WTC11 (cell line): Measurements from ENCODE around the gene ZNF467. TPM values are rescaled to one million over a fixed set of nuclear protein-coding genes. Genes with fewer than 3 reads are reported as not detected.

Experiments
- ATAC-seq: fragments of 200-7000 bp; cut with Tn5 transposase; 2 replicates; pipeline ENCODE4 v1.10.0; 2021; ENCODE audit warnings: mild to moderate bottlenecking, moderate library complexity
- CTCF ChIA-PET: fragments of 300-600 bp; sonication (Branson Sonifier 250); formaldehyde crosslinking; loops from one replicate; lab custom pipeline; 2021; ENCODE audit warnings: antibody characterized with exemption; lab: Charles Lee
- POLR2A ChIA-PET: fragments of 350-600 bp; sonication (Branson Sonifier 250); formaldehyde crosslinking; loops from one replicate; lab custom pipeline; 2021; ENCODE audit warnings: antibody characterized with exemption; lab: Charles Lee
- DNase-seq: peaks from one replicate; pipeline ENCODE4 v3.0.0; 2021; ENCODE audit warnings: low spot score
- H3K27ac Mint-ChIP-seq: 2 replicates; pipeline ENCODE4 v1.8.0; 2021; ENCODE audit warnings: mixed read lengths
- H3K27me3 Mint-ChIP-seq: 2 replicates; pipeline ENCODE4 v1.8.0; 2021; ENCODE audit warnings: low read depth, mild to moderate bottlenecking, moderate library complexity, mixed read lengths
- H3K36me3 Mint-ChIP-seq: 2 replicates; pipeline ENCODE4 v1.8.0; 2021; ENCODE audit warnings: mixed read lengths
- H3K4me1 Mint-ChIP-seq: 2 replicates; pipeline ENCODE4 v1.8.0; 2022; ENCODE audit warnings: mixed read lengths
- H3K4me3 Mint-ChIP-seq: 2 replicates; pipeline ENCODE4 v1.8.0; 2021; ENCODE audit warnings: mild to moderate bottlenecking, moderate library complexity, mixed read lengths
- H3K9me3 Mint-ChIP-seq: 2 replicates; pipeline ENCODE4 v1.8.0; 2021; ENCODE audit warnings: mixed read lengths
- ATF3 ChIP-seq: sonication (generic); formaldehyde crosslinking; conservative IDR thresholded peaks from 2 replicates; pipeline ENCODE4 v1.8.1; 2022; ENCODE audit warnings: mild to moderate bottlenecking, missing genetic modification reagents
- ATF6 ChIP-seq: sonication (generic); formaldehyde crosslinking; IDR thresholded peaks from 2 replicates; pipeline ENCODE4 v1.8.1; 2023; ENCODE audit warnings: mild to moderate bottlenecking, missing genetic modification reagents
- CREB1 ChIP-seq: sonication (generic); formaldehyde crosslinking; IDR thresholded peaks from 2 replicates; pipeline ENCODE4 v1.8.0; 2023; ENCODE audit warnings: mild to moderate bottlenecking, missing genetic modification reagents
- E2F4 ChIP-seq: sonication (generic); formaldehyde crosslinking; IDR thresholded peaks from 2 replicates; pipeline ENCODE4 v1.8.1; 2022; ENCODE audit warnings: low read depth, mild to moderate bottlenecking, moderate library complexity, missing genetic modification reagents, borderline replicate concordance
- GTF2I ChIP-seq: fragments of 250-450 bp; sonication (Bioruptor Pico); conservative IDR thresholded peaks from 2 replicates; pipeline ENCODE4 v1.4.0; 2021; ENCODE audit warnings: mild to moderate bottlenecking
- IRF2 ChIP-seq: sonication (generic); formaldehyde crosslinking; IDR thresholded peaks from 2 replicates; pipeline ENCODE4 v1.8.0; 2022; ENCODE audit warnings: low read depth, missing genetic modification reagents, borderline replicate concordance
- JUN ChIP-seq: sonication (generic); formaldehyde crosslinking; IDR thresholded peaks from 2 replicates; pipeline ENCODE4 v1.8.0; 2023; ENCODE audit warnings: mild to moderate bottlenecking, missing genetic modification reagents
- KAT7 ChIP-seq: sonication (generic); formaldehyde crosslinking; IDR thresholded peaks from 2 replicates; pipeline ENCODE4 v1.8.1; 2023; ENCODE audit warnings: missing genetic modification reagents, mild to moderate bottlenecking, borderline replicate concordance
- NFE2L1 ChIP-seq: sonication (generic); formaldehyde crosslinking; IDR thresholded peaks from 2 replicates; pipeline ENCODE4 v1.8.1; 2023; ENCODE audit warnings: missing genetic modification reagents
- RORB ChIP-seq: fragments of 250-450 bp; sonication (Bioruptor Pico); IDR thresholded peaks from 2 replicates; pipeline ENCODE4 v1.9.0; 2021; ENCODE audit warnings: mild to moderate bottlenecking
- USF2 ChIP-seq: sonication (generic); formaldehyde crosslinking; IDR thresholded peaks from 2 replicates; pipeline ENCODE4 v1.8.1; 2023; ENCODE audit warnings: mild to moderate bottlenecking, missing genetic modification reagents, moderate library complexity
- ZNF232 ChIP-seq: sonication (generic); formaldehyde crosslinking; IDR thresholded peaks from 2 replicates; pipeline ENCODE4 v1.8.0; 2022; ENCODE audit warnings: mild to moderate bottlenecking, missing genetic modification reagents
- ZNF281 ChIP-seq: sonication (generic); formaldehyde crosslinking; IDR thresholded peaks from 2 replicates; pipeline ENCODE4 v1.8.0; 2023; ENCODE audit warnings: mild to moderate bottlenecking, missing genetic modification reagents
- ZNF532 ChIP-seq: fragments of 250-450 bp; sonication (Bioruptor Pico); IDR thresholded peaks from 2 replicates; pipeline ENCODE4 v1.9.0; 2021; ENCODE audit warnings: mild to moderate bottlenecking, borderline replicate concordance
- total RNA-seq: library from RNA; stranded (reverse); gene quantifications from 3 replicates; pipeline ENCODE4 v1.2.3, GENCODE V29; 2021

The ZNF467 gene
- total RNA-seq, 1 experiment from 2014 or later: 0.70 TPM

GRCh38 chr7:149790146-149790548 is 16.8 kb upstream of the ZNF467 start (continued):
- no peak; the same call in 1 of the 2 replicates for TF ChIP-seq E2F4 (CRISPR knock-in tag)
- TF ChIP-seq ATF6: no peak
- no peak for TF ChIP-seq ATF3 (CRISPR knock-in tag)
- TF ChIP-seq KAT7: no peak
- TF ChIP-seq ZNF232: no peak
- TF ChIP-seq CREB1: no peak
- TF ChIP-seq, all 79 proteins: peak for 10

- peaks cover 47% of the 10 kb centered on the region for H3K27me3 Mint-ChIP-seq
- no peak for TF ChIP-seq ZNF532
- no peak for TF ChIP-seq RORB (CRISPR knock-in tag)
- no peak for TF ChIP-seq GTF2I (CRISPR knock-in tag)
- no peak for TF ChIP-seq JUN
- TF ChIP-seq ZNF281: no peak
- TF ChIP-seq NFE2L1 (CRISPR knock-in tag): no peak
- DNase-seq (no peak), ATAC-seq (no peak)
- no peaks in the 10 kb centered on the region for H3K9me3 Mint-ChIP-seq
- no peak overlapping the region for H3K27ac Mint-ChIP-seq
- CTCF ChIA-PET: interaction anchor here (0.6 to 5.0 kb wide), 19 partner anchors 9 to 164 kb away, joined by 3 to 51 read pairs (median 6); partner anchors contain the start of gene ZNF467
- H3K4me1 Mint-ChIP-seq: peaks cover 7% of the 10 kb centered on the region; the same call in 1 of the 2 replicates
- H3K36me3 Mint-ChIP-seq: no peaks in the 10 kb centered on the region
- H3K4me3 Mint-ChIP-seq: no peak overlapping the region
- POLR2A ChIA-PET: interaction anchor here (0.6 kb wide), 1 partner anchor 225 kb away, joined by 6 read pairs; no protein-coding TSS in a partner anchor
These were observed 15.7 kb upstream of the ZNF467 start for GRCh38 chr7:149789101-149789500.

GRCh38 chr7:149788300-149788851 is 15.0 kb upstream of the ZNF467 start:
- ChIA-PET CTCF (interaction anchor here (1.0 to 5.0 kb wide), 12 partner anchors 10 to 163 kb away, joined by 3 to 51 read pairs (median 6); partner anchors contain the start of gene ZNF467), POLR2A (interaction anchor here (0.6 kb wide), 1 partner anchor 226 kb away, joined by 6 read pairs; no protein-coding TSS in a partner anchor)
- ATAC-seq: no peak
- Mint-ChIP-seq H3K9me3 (no peaks in the 10 kb centered on the region), H3K4me1 (peaks cover 7% of the 10 kb centered on the region; the same call in 1 of the 2 replicates), H3K36me3 (no peaks in the 10 kb centered on the region), H3K4me3 (no peak overlapping the region), H3K27me3 (peaks cover 43% of the 10 kb centered on the region), H3K27ac (no peak overlapping the region)
- DNase-seq: no peak
- TF ChIP-seq IRF2 (CRISPR knock-in tag) (no peak), USF2 (CRISPR knock-in tag) (no peak)
